K562 (cell line): ENCODE measurements around the gene LRPAP1. TPM values are rescaled to one million over a fixed set of nuclear protein-coding genes. Genes with fewer than 3 reads are reported as not detected.

Experiments
- ATAC-seq: fragments of 200-7000 bp; cut with Tn5 transposase; 3 replicates; pipeline ENCODE4 v1.9.1; 2020; ENCODE audit warnings: moderate library complexity
- BruUV-seq: library from RNA; stranded (reverse); fragments of 400-500 nt; replicated peaks from 2 replicates; lab custom pipeline; 2021; lab: Mats Ljungman, UMichigan
- CTCF ChIA-PET: fragments of 300-600 bp; formaldehyde crosslinking; extraction: SDS; loops from one replicate; lab custom pipeline; 2021; ENCODE audit warnings: low intra/inter-chr PET ratio; lab: Yijun Ruan, JAX
- POLR2A ChIA-PET: fragments of 300-600, 350-650 bp; sonication (Branson Sonifier 250); formaldehyde crosslinking; extraction: SDS; loops from one replicate; lab custom pipeline; 2021; ENCODE audit warnings: antibody characterized with exemption, inconsistent platforms; lab: Yijun Ruan, JAX
- DNase-seq, 4 experiments: peaks; one replicate each; pipeline versions ENCODE4 v3.0.0 to v3.0.0-alpha.2; 2011 to 2018; ENCODE audit warnings: low spot score in 3 of 4, mixed read lengths in 3 of 4; ENCODE audit errors: extremely low read depth in 1 of 4
- FAIRE-seq: peaks from 2 replicates; lab custom pipeline; 2011; peaks lifted over from hg19 to GRCh38; lab: Jason Lieb, UNC
- H2AFZ ChIP-seq: 2 replicates; pipeline ENCODE4 v1.6.0; 2011; ENCODE audit warnings: low read depth, low read length, control low read depth, inconsistent platforms
- H3K27ac ChIP-seq: fragments of 200-600 bp; 3 replicates; pipeline ENCODE4 v1.8.0; 2011; ENCODE audit warnings: low read depth, mild to moderate bottlenecking, control low read depth, inconsistent platforms, low read length, moderate library complexity, mixed read lengths; ENCODE audit errors: extremely low read depth
- H3K27me3 ChIP-seq, 2 experiments: fragments of 300-600 bp in 1 of 2; 2 replicates in 1 of 2; 3 replicates in 1 of 2; pipeline versions ENCODE4 v1.6.0 to v1.8.0; 2011; ENCODE audit warnings: inconsistent platforms in 2 of 2, low read length in 2 of 2, mild to moderate bottlenecking in 1 of 2, mixed read lengths in 1 of 2, moderate library complexity in 1 of 2; ENCODE audit not compliant: control insufficient read depth in 2 of 2, insufficient read depth in 2 of 2
- H3K36me3 ChIP-seq: fragments of 300-600 bp; 3 replicates; pipeline ENCODE4 v1.8.0; 2011; ENCODE audit warnings: mild to moderate bottlenecking, low read length, inconsistent platforms; ENCODE audit not compliant: control insufficient read depth, insufficient read depth
- H3K4me1 ChIP-seq, 2 experiments: fragments of 200-600 bp in 1 of 2; replicated peaks in 1 of 2; 2 replicates in 1 of 2; 3 replicates in 1 of 2; pipeline versions ENCODE4 v1.5.1 to v1.8.0; 2011; ENCODE audit warnings: inconsistent platforms in 2 of 2, low read length in 2 of 2, mild to moderate bottlenecking in 1 of 2, mixed read lengths in 1 of 2, moderate library complexity in 1 of 2; ENCODE audit not compliant: control insufficient read depth in 2 of 2, insufficient read depth in 2 of 2
- H3K4me2 ChIP-seq: 2 replicates; pipeline ENCODE4 v1.6.1; 2011; ENCODE audit warnings: low read length, control low read depth, inconsistent platforms, mixed read lengths; ENCODE audit not compliant: insufficient read depth
- H3K4me3 ChIP-seq: fragments of 200-600 bp; sonication (generic), shearing (Covaris generic); 2 replicates; pipeline ENCODE4 v1.5.1; 2016; ENCODE audit warnings: control low read depth, inconsistent platforms
- H3K79me2 ChIP-seq: fragments of 200-600 bp; 3 replicates; pipeline ENCODE4 v1.8.0; 2011; ENCODE audit warnings: low read length, inconsistent platforms; ENCODE audit not compliant: control insufficient read depth, insufficient read depth
- H3K9ac ChIP-seq, 2 experiments: 2 replicates each; pipeline versions ENCODE4 v1.6.0 to v1.6.1; 2011; ENCODE audit warnings: low read depth in 2 of 2, low read length in 2 of 2, control low read depth in 1 of 2, inconsistent platforms in 1 of 2, mild to moderate bottlenecking in 1 of 2, mixed read lengths in 1 of 2; ENCODE audit not compliant: insufficient read depth in 1 of 2
- H3K9me1 ChIP-seq: one replicate; pipeline ENCODE4 v1.6.0; 2011; ENCODE audit warnings: inconsistent platforms, mild to moderate bottlenecking, low read length, moderate library complexity; ENCODE audit not compliant: control insufficient read depth, insufficient read depth
- H3K9me3 ChIP-seq: replicated peaks from 2 replicates; pipeline ENCODE4 v1.5.1; 2011; ENCODE audit warnings: low read depth, low read length, inconsistent platforms; ENCODE audit not compliant: control insufficient read depth, insufficient read depth
- H4K20me1 ChIP-seq: replicated peaks from 2 replicates; pipeline ENCODE4 v1.6.1; 2011; ENCODE audit warnings: low read length, inconsistent platforms, mixed read lengths; ENCODE audit not compliant: control insufficient read depth, insufficient read depth
- GTF2E2 ChIP-seq: fragments of 200-800 bp; sonication (Bioruptor generic); IDR thresholded peaks from 2 replicates; pipeline ENCODE4 v1.6.1; 2016; ENCODE audit warnings: missing genetic modification characterization, missing compliant biosample characterization
- HMG20B ChIP-seq: fragments of 250-450 bp; sonication (Bioruptor Pico); IDR thresholded peaks from 2 replicates; pipeline ENCODE4 v1.5.0; 2021; ENCODE audit warnings: mild to moderate bottlenecking
- POLR2G ChIP-seq: fragments of 200-400 bp; formaldehyde crosslinking; IDR thresholded peaks from 2 replicates; pipeline ENCODE4 v1.6.1; 2017; ENCODE audit warnings: low read depth, mild to moderate bottlenecking, antibody characterized with exemption, low read length, moderate library complexity
- ZNF589 ChIP-seq: fragments of 200-800 bp; sonication (Bioruptor generic); IDR thresholded peaks from 2 replicates; pipeline ENCODE4 v1.6.1; 2016; ENCODE audit warnings: low read depth, missing genetic modification characterization, missing compliant biosample characterization
- WGBS: fragments of 100-300 bp; shearing (Covaris generic); methylation state at CpG from one replicate; pipeline ENCODE4 v1.1.6; 2016; ENCODE audit warnings: low coverage, mixed read lengths; ENCODE audit not compliant: insufficient coverage; ENCODE audit errors: missing lambda C conversion rate; 5-methylcytosine and 5-hydroxymethylcytosine counted together
- in situ Hi-C: fragments of 300-500 bp; cut with MboI; formaldehyde crosslinking; loops from 4 replicates; pipeline ENCODE4 v1.15.0; 2018; ENCODE audit warnings: inconsistent platforms, mixed read lengths
- intact Hi-C: fragments of 100-400 bp; cut with micrococcal nuclease; formaldehyde crosslinking; loops from 2 replicates; pipeline ENCODE4 v1.14.2; 2022
- polyA plus RNA-seq, 8 experiments: library from polyadenylated mRNA; depleted of rRNA in 4 of 8; stranded (reverse) in 5 of 8; unstranded in 3 of 8; fragments of >200 nt; fragmentation: Nextera tagmentation in 2 of 8; fragmentation: Illumina TruSeq in 1 of 8; extraction: Ambion mirVana in 2 of 8; extraction: Trizol in 1 of 8; gene quantifications; 2 replicates each; pipeline versions ENCODE4 v1.2.1 to v1.2.3, GENCODE V29; 2011 to 2014; ENCODE audit warnings: inconsistent platforms in 1 of 8, missing spikeins in 1 of 8
- total RNA-seq, 7 experiments: library from RNA; depleted of rRNA in 6 of 7; stranded (reverse); fragments of >200 nt in 6 of 7; fragmentation: Illumina TruSeq in 2 of 7; extraction: Trizol in 2 of 7; gene quantifications; 2 replicates each; pipeline versions ENCODE4 v1.2.1 to v1.2.3, GENCODE V29; 2011 to 2021; ENCODE audit warnings: low replicate concordance in 1 of 7
- TF ChIP-seq, protein P1 (sequence below), 2 experiments: IDR thresholded peaks; 2 replicates each; pipeline ENCODE4 v1.6.1; 2011; ENCODE audit warnings: borderline replicate concordance in 1 of 2, control low read depth in 1 of 2, low read depth in 1 of 2, low read length in 1 of 2, mild to moderate bottlenecking in 1 of 2, mixed read lengths in 1 of 2, moderate library complexity in 1 of 2; ENCODE audit not compliant: insufficient read depth in 1 of 2, insufficient read length in 1 of 2, poor library complexity in 1 of 2, severe bottlenecking in 1 of 2; ENCODE audit errors: extremely low read depth in 1 of 2
- TF ChIP-seq, protein P2 (sequence below): fragments of 450-650 bp; IDR thresholded peaks from 2 replicates; pipeline ENCODE4 v1.6.1; 2016; ENCODE audit warnings: low read depth
- TF ChIP-seq, protein P3 (sequence below): fragments of 250-450 bp; sonication (Bioruptor Pico); IDR thresholded peaks from 2 replicates; pipeline ENCODE4 v1.4.0; 2020; ENCODE audit warnings: mild to moderate bottlenecking, moderate library complexity

The LRPAP1 gene
- total and polyA plus RNA-seq, 9 of the 15 experiments (the other 6 are each of a cell fraction or from before 2014, with no cell fraction given), result 1.1 to 75.5 (median 41.8) TPM

DNA sequence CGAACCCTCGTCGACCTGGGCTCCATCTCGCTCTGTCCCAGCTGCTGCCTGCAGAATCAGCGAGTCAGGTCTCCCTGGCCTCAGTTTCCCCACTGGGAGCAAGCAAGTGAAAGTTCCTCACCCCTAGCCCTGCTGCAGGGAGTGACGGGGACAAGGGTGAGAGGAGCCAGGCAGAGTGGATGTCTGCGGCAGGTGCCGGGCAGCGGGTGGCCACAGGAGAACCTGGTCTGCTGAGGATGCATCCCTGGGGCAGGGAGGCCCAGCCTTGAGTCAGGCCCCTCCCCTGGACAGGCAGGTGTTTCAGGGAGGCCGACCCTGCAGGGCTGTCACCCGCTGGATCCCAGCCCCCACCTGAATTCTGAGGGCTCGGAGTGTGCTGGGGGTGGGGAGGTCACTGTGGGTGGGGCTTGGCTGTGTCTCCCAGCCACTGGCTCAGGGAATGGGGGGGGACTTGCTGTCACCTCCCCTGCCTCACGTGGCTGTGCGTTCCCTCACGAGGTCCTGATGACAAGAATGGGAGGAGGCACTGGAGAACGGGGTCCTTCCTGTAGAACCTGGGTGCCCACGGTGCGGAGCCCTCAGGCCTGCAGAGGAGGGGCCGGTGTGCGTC lies 33.2 kb downstream of the LRPAP1 start:
- H3K9me3 ChIP-seq, result no peaks in the 10 kb centered on the region
- ChIA-PET POLR2A (interaction anchor here (0.6 to 0.8 kb wide), 2 partner anchors 370 to 465 kb away, joined by 3 to 4 read pairs; no protein-coding TSS in a partner anchor), CTCF (no interaction called here)
- DNase-seq (peak in 2 of 4 experiments; percentile 71 to 72), FAIRE-seq (no peak), ATAC-seq (peak; percentile 11; the same call in 2 of the 3 replicates)
- H4K20me1 ChIP-seq, result peaks cover 26% of the 10 kb centered on the region; the same call in 1 of the 2 replicates
- WGBS, result 53% methylated on average over 17 of the region's 20 CpGs
- H3K4me2 ChIP-seq, result no peak overlapping the region
- no peak overlapping the region for H3K4me3 ChIP-seq
- no peak overlapping the region for H3K9ac ChIP-seq
- in situ Hi-C loops (no loop called here), intact Hi-C loops (no loop called here)
- no TSS peak for BruUV-seq
- no peaks in the 10 kb centered on the region for H3K79me2 ChIP-seq
- H3K36me3 ChIP-seq, result peaks cover 10% of the 10 kb centered on the region; the same call in 1 of the 3 replicates
- no peak overlapping the region for H3K27ac ChIP-seq
- H3K27me3 ChIP-seq, result peaks cover 3 to 27% of the 10 kb centered on the region in 2 experiments; a peak in 4 of 5 replicates
- no peaks in the 10 kb centered on the region for H3K9me1 ChIP-seq
- H3K4me1 ChIP-seq, result peaks cover 0 to 71% of the 10 kb centered on the region in 2 experiments; a peak in 2 of 5 replicates
- no peak overlapping the region for H2AFZ ChIP-seq
- TF ChIP-seq, protein P1, sequence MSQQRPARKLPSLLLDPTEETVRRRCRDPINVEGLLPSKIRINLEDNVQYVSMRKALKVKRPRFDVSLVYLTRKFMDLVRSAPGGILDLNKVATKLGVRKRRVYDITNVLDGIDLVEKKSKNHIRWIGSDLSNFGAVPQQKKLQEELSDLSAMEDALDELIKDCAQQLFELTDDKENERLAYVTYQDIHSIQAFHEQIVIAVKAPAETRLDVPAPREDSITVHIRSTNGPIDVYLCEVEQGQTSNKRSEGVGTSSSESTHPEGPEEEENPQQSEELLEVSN (IDR thresholded peaks at IDR 0.05; ENCODE audit: borderline replicate concordance in 1 of 2, extremely low read depth in 1 of 2, insufficient read depth in 1 of 2, insufficient read length in 1 of 2, low read depth in 1 of 2, low read length in 1 of 2, poor library complexity in 1 of 2, severe bottlenecking in 1 of 2), result peak in 1 of 2 experiments; percentile 42
- TF ChIP-seq POLR2G, result peak; percentile 42; the same call in 1 of the 2 replicates
- TF ChIP-seq GTF2E2 (tag), result no peak
- TF ChIP-seq, protein P2, sequence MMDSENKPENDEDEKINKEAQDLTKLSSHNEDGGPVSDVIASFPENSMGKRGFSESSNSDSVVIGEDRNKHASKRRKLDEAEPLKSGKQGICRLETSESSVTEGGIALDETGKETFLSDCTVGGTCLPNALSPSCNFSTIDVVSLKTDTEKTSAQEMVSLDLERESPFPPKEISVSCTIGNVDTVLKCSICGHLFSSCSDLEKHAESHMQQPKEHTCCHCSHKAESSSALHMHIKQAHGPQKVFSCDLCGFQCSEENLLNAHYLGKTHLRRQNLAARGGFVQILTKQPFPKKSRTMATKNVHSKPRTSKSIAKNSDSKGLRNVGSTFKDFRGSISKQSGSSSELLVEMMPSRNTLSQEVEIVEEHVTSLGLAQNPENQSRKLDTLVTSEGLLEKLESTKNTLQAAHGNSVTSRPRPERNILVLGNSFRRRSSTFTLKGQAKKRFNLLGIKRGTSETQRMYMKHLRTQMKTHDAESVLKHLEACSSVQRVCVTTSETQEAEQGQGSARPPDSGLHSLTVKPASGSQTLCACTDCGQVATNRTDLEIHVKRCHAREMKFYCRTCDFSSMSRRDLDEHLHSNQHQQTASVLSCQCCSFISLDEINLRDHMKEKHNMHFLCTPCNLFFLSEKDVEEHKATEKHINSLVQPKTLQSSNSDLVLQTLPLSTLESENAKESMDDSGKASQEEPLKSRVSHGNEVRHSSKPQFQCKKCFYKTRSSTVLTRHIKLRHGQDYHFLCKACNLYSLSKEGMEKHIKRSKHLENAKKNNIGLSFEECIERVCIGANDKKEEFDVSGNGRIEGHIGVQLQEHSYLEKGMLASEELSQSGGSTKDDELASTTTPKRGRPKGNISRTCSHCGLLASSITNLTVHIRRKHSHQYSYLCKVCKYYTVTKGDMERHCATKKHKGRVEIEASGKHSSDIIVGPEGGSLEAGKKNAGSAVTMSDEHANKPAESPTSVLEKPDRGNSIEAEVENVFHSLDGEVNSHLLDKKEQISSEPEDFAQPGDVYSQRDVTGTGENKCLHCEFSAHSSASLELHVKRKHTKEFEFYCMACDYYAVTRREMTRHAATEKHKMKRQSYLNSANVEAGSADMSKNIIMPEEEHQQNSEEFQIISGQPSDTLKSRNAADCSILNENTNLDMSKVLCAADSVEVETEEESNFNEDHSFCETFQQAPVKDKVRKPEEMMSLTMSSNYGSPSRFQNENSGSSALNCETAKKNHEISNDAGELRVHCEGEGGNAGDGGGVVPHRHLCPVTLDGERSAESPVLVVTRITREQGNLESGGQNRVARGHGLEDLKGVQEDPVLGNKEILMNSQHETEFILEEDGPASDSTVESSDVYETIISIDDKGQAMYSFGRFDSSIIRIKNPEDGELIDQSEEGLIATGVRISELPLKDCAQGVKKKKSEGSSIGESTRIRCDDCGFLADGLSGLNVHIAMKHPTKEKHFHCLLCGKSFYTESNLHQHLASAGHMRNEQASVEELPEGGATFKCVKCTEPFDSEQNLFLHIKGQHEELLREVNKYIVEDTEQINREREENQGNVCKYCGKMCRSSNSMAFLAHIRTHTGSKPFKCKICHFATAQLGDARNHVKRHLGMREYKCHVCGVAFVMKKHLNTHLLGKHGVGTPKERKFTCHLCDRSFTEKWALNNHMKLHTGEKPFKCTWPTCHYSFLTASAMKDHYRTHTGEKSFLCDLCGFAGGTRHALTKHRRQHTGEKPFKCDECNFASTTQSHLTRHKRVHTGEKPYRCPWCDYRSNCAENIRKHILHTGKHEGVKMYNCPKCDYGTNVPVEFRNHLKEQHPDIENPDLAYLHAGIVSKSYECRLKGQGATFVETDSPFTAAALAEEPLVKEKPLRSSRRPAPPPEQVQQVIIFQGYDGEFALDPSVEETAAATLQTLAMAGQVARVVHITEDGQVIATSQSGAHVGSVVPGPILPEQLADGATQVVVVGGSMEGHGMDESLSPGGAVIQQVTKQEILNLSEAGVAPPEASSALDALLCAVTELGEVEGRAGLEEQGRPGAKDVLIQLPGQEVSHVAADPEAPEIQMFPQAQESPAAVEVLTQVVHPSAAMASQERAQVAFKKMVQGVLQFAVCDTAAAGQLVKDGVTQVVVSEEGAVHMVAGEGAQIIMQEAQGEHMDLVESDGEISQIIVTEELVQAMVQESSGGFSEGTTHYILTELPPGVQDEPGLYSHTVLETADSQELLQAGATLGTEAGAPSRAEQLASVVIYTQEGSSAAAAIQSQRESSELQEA, result no peak
- TF ChIP-seq, protein P3, sequence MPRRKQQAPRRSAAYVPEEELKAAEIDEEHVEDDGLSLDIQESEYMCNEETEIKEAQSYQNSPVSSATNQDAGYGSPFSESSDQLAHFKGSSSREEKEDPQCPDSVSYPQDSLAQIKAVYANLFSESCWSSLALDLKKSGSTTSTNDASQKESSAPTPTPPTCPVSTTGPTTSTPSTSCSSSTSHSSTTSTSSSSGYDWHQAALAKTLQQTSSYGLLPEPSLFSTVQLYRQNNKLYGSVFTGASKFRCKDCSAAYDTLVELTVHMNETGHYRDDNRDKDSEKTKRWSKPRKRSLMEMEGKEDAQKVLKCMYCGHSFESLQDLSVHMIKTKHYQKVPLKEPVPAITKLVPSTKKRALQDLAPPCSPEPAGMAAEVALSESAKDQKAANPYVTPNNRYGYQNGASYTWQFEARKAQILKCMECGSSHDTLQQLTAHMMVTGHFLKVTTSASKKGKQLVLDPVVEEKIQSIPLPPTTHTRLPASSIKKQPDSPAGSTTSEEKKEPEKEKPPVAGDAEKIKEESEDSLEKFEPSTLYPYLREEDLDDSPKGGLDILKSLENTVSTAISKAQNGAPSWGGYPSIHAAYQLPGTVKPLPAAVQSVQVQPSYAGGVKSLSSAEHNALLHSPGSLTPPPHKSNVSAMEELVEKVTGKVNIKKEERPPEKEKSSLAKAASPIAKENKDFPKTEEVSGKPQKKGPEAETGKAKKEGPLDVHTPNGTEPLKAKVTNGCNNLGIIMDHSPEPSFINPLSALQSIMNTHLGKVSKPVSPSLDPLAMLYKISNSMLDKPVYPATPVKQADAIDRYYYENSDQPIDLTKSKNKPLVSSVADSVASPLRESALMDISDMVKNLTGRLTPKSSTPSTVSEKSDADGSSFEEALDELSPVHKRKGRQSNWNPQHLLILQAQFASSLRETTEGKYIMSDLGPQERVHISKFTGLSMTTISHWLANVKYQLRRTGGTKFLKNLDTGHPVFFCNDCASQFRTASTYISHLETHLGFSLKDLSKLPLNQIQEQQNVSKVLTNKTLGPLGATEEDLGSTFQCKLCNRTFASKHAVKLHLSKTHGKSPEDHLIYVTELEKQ (CRISPR knock-in tag), result no peak
- TF ChIP-seq ZNF589 (CRISPR knock-in tag), result no peak
- TF ChIP-seq HMG20B (CRISPR knock-in tag), result no peak
